Type B pancreatic cell (in vitro differentiated cells): ENCODE data around the gene PDE2A. TPM values are rescaled to one million over a fixed set of nuclear protein-coding genes. Genes with fewer than 3 reads are reported as not detected.

Experiments used
- DNase-seq: peaks from one replicate; pipeline ENCODE4 v3.0.0; 2021; ENCODE audit warnings: mixed read lengths; ENCODE audit not compliant: unreplicated experiment; ENCODE audit errors: extremely low spot score
- H3K27ac Mint-ChIP-seq: 2 replicates; pipeline ENCODE4 v1.8.0; 2021; ENCODE audit warnings: mild to moderate bottlenecking, mixed read lengths
- H3K27me3 Mint-ChIP-seq: 2 replicates; pipeline ENCODE4 v1.8.0; 2021; ENCODE audit warnings: mixed read lengths
- H3K36me3 Mint-ChIP-seq: 2 replicates; pipeline ENCODE4 v1.8.0; 2021; ENCODE audit warnings: mixed read lengths
- H3K4me1 Mint-ChIP-seq: one replicate; pipeline ENCODE4 v1.8.0; 2021; ENCODE audit warnings: mixed read lengths; ENCODE audit not compliant: unreplicated experiment
- H3K4me3 Mint-ChIP-seq: 2 replicates; pipeline ENCODE4 v1.8.0; 2021; ENCODE audit warnings: mild to moderate bottlenecking, mixed read lengths
- H3K9me3 Mint-ChIP-seq: 2 replicates; pipeline ENCODE4 v1.8.0; 2021; ENCODE audit warnings: mixed read lengths
- CTCF ChIP-seq: fragments of 200-600 bp; sonication (generic); conservative IDR thresholded peaks from 2 replicates; pipeline ENCODE4 v1.5.0; 2021; ENCODE audit warnings: antibody characterized with exemption, mild to moderate bottlenecking
- total RNA-seq: library from RNA; stranded (reverse); gene quantifications from 2 replicates; pipeline ENCODE4 v1.2.1, GENCODE V29; 2021; ENCODE audit warnings: low replicate concordance

Gene PDE2A
- total RNA-seq, 1 donor from 2014 or later = 2.8 TPM

- Mint-ChIP-seq H3K4me1 (no peaks in the 10 kb centered on the region), H3K4me3 (no peak overlapping the region), H3K9me3 (no peaks in the 10 kb centered on the region), H3K27ac (no peak overlapping the region), H3K36me3 (no peaks in the 10 kb centered on the region), H3K27me3 (peaks cover 72% of the 10 kb centered on the region)
- no peak for TF ChIP-seq CTCF
- no peak for DNase-seq
These were observed 74.7 kb downstream of the PDE2A start for GRCh38 chr11:72599325-72600117.

DNA sequence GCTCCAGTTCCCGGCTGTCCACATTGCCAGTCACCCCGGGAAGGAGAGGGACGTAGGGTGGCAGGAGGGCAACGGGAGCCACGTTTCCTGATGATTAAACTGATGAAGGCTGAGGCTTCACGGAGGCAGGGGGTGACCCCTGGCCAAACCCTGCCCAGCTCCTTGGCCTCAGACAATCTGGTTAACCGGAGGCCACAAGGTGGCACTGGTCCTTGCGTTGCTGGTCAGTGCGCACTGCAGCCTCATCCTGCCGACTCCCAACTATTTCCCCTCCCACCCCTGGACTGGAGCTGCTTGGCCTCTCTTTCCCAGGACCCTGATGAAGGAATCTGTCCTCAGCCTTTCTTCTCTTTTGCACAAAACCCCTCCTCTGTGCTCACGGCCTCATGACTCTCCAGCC is 75.3 kb downstream of the PDE2A start:
- Mint-ChIP-seq H3K27ac (no peak overlapping the region), H3K36me3 (no peaks in the 10 kb centered on the region), H3K4me1 (no peaks in the 10 kb centered on the region), H3K4me3 (no peak overlapping the region), H3K9me3 (no peaks in the 10 kb centered on the region), H3K27me3 (peaks cover 73% of the 10 kb centered on the region)
- peak; percentile 70 for TF ChIP-seq CTCF
- DNase-seq = no peak

GRCh38 chr11:72598466-72598865 is 75.8 kb downstream of the PDE2A start:
- Mint-ChIP-seq H3K4me3 (no peak overlapping the region), H3K9me3 (no peaks in the 10 kb centered on the region), H3K27me3 (peaks cover 75% of the 10 kb centered on the region), H3K27ac (no peak overlapping the region), H3K4me1 (no peaks in the 10 kb centered on the region), H3K36me3 (no peaks in the 10 kb centered on the region)
- no peak for DNase-seq
- no peak for TF ChIP-seq CTCF

- Mint-ChIP-seq H3K27me3 (peaks cover 79% of the 10 kb centered on the region), H3K4me1 (no peaks in the 10 kb centered on the region), H3K4me3 (no peak overlapping the region), H3K36me3 (no peaks in the 10 kb centered on the region), H3K9me3 (no peaks in the 10 kb centered on the region), H3K27ac (no peak overlapping the region)
- no peak for DNase-seq
- no peak for TF ChIP-seq CTCF
These were observed 76.5 kb downstream of the PDE2A start for GRCh38 chr11:72597721-72598120.

- H3K9me3 Mint-ChIP-seq = no peaks in the 10 kb centered on the region
- no peak overlapping the region for H3K4me3 Mint-ChIP-seq
- H3K27ac Mint-ChIP-seq = no peak overlapping the region
- no peak for TF ChIP-seq CTCF
- H3K27me3 Mint-ChIP-seq = peaks cover 91% of the 10 kb centered on the region
- no peak for DNase-seq
- no peaks in the 10 kb centered on the region for H3K36me3 Mint-ChIP-seq
- H3K4me1 Mint-ChIP-seq = peaks cover 11% of the 10 kb centered on the region
These were observed 78.9 kb downstream of the PDE2A start for GRCh38 chr11:72595292-72595684.
